ENCODE data around the gene PCBP4.

GRCh38 chr3:51954105-51954504 lies 13.1 kb downstream of the PCBP4 start:
- TF ChIP-seq CTCF (IDR thresholded peaks at IDR 0.05; ENCODE audit: low read depth, low read length, poor library complexity, severe bottlenecking) = no peak
- no peak for TF ChIP-seq EZH2phosphoT487 (IDR thresholded peaks at IDR 0.05; ENCODE audit: borderline replicate concordance, low read length)

Measured in DOHH2 (cell line).